ENCODE data around the gene RAVER1.

DNA sequence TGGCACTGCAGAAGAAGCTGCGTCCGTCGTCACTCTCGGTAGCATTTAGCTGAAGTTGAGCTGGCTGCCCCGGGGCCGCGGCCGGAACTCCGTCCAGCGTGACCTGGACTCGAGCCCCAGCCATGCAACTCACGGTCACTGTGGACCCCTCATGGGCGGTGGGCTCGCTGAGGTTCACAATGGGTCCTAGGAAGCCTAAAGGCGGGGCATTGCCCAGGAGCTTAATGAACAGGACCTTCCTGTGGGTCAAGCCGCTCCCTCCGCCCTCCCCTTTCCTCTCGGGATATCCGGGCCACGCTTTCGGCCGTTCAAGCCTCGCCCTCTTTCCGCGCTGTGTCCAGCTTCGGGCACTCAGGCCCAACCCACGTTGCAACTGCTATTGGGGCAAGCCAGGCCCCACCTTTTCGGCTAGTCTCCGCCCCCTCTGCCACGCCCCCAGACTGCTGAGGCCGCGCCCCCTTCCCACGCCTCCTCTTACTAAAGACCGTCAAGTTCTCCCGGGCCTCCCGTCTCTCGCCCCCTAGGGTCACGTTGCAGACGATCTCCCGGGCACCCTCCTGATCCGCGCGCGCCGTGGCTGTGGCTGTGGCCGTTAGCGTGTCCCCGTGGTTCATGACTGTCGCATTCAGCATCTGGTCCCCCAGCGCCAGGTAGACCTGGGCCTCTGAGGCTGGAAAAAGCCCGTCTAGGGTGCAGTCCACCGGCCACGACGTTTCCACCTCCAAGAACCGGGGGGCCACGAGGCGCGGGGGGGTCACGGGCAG lies 1.4 kb upstream of the RAVER1 start:
- TF ChIP-seq TAF1 (IDR thresholded peaks at IDR 0.05; ENCODE audit: borderline replicate concordance, insufficient read depth, low read length) (no peak), FOXP2 (optimal IDR thresholded peaks at IDR 0.05; ENCODE audit: borderline replicate concordance, extremely low read depth, extremely low read length, insufficient read depth) (no peak), SIN3A (IDR thresholded peaks at IDR 0.05; ENCODE audit: borderline replicate concordance, insufficient read depth, low read length) (peak; percentile 35; the same call in 1 of the 2 replicates), POLR2AphosphoS5 (IDR thresholded peaks at IDR 0.05; ENCODE audit: low read depth, low read length) (peak; percentile 42; the same call in 1 of the 2 replicates)
- TF ChIP-seq, protein P1, sequence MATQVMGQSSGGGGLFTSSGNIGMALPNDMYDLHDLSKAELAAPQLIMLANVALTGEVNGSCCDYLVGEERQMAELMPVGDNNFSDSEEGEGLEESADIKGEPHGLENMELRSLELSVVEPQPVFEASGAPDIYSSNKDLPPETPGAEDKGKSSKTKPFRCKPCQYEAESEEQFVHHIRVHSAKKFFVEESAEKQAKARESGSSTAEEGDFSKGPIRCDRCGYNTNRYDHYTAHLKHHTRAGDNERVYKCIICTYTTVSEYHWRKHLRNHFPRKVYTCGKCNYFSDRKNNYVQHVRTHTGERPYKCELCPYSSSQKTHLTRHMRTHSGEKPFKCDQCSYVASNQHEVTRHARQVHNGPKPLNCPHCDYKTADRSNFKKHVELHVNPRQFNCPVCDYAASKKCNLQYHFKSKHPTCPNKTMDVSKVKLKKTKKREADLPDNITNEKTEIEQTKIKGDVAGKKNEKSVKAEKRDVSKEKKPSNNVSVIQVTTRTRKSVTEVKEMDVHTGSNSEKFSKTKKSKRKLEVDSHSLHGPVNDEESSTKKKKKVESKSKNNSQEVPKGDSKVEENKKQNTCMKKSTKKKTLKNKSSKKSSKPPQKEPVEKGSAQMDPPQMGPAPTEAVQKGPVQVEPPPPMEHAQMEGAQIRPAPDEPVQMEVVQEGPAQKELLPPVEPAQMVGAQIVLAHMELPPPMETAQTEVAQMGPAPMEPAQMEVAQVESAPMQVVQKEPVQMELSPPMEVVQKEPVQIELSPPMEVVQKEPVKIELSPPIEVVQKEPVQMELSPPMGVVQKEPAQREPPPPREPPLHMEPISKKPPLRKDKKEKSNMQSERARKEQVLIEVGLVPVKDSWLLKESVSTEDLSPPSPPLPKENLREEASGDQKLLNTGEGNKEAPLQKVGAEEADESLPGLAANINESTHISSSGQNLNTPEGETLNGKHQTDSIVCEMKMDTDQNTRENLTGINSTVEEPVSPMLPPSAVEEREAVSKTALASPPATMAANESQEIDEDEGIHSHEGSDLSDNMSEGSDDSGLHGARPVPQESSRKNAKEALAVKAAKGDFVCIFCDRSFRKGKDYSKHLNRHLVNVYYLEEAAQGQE (IDR thresholded peaks at IDR 0.05; ENCODE audit: insufficient read depth in 1 of 2, low read depth in 2 of 2, low read length in 2 of 2) = no peak
